Glutamatergic neuron (in vitro differentiated cells): ENCODE results near the gene SH3PXD2A. TPM values are rescaled to one million over a fixed set of nuclear protein-coding genes. Genes with fewer than 3 reads are reported as not detected.

Source experiments
- DNase-seq: peaks from one replicate; pipeline ENCODE4 v3.0.0; 2022
- H3K27ac Mint-ChIP-seq: one replicate; pipeline ENCODE4 v1.8.0; 2020; ENCODE audit warnings: mild to moderate bottlenecking, mixed read lengths, inconsistent platforms; ENCODE audit not compliant: unreplicated experiment
- H3K27me3 Mint-ChIP-seq: one replicate; pipeline ENCODE4 v1.8.0; 2020; ENCODE audit warnings: mild to moderate bottlenecking, moderate library complexity, mixed read lengths, inconsistent platforms; ENCODE audit not compliant: unreplicated experiment
- H3K36me3 Mint-ChIP-seq: one replicate; pipeline ENCODE4 v1.8.0; 2020; ENCODE audit warnings: mild to moderate bottlenecking, mixed read lengths, inconsistent platforms; ENCODE audit not compliant: unreplicated experiment
- H3K4me1 Mint-ChIP-seq: one replicate; pipeline ENCODE4 v1.8.0; 2020; ENCODE audit warnings: mild to moderate bottlenecking, low read depth, mixed read lengths, inconsistent platforms; ENCODE audit not compliant: unreplicated experiment
- H3K4me3 Mint-ChIP-seq: one replicate; pipeline ENCODE4 v1.8.0; 2020; ENCODE audit warnings: mild to moderate bottlenecking, mixed read lengths, inconsistent platforms; ENCODE audit not compliant: unreplicated experiment
- H3K9me3 Mint-ChIP-seq: one replicate; pipeline ENCODE4 v1.8.0; 2020; ENCODE audit warnings: mild to moderate bottlenecking, moderate library complexity, mixed read lengths, inconsistent platforms; ENCODE audit not compliant: unreplicated experiment
- total RNA-seq: library from RNA; stranded (reverse); fragmentation: NEBNext Ultra II Directional; extraction: Animal tissue kit (Norgen Biotek cat#: 25700); gene quantifications from one replicate; pipeline ENCODE4 v1.2.1, GENCODE V29; 2021; ENCODE audit not compliant: unreplicated experiment
- TF ChIP-seq, protein P1 (sequence below): fragments of 200-600 bp; sonication (generic); IDR thresholded peaks from one replicate; pipeline ENCODE4 v1.5.0; 2021; ENCODE audit not compliant: partially characterized antibody, unreplicated experiment

Gene SH3PXD2A
- total RNA-seq, 1 donor from 2014 or later, result 16.7 TPM

DNA sequence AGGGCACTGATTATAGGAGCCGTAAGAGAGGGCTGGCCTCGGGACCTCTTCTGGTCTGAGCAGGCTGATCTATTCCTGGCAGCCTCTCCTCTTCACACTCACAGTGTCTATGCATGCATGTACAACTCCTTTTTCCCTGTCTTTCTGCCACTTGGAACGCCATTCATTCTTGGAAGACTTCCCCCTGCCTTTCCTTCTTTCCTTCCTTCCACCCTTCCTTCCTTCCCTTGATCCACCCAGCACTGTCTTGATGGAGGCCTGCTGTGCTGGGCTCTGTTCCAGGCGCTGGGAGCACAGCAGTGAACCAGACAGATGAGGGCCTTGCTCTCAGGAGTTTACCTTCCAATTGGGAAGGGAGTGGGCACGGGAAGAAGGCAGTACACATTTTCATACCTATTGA, 114.8 kb downstream of the SH3PXD2A start:
- peaks cover 2% of the 10 kb centered on the region for H3K9me3 Mint-ChIP-seq
- no peak for DNase-seq
- H3K27me3 Mint-ChIP-seq, result peaks cover 8% of the 10 kb centered on the region
- no peaks in the 10 kb centered on the region for H3K36me3 Mint-ChIP-seq
- TF ChIP-seq, protein P1, sequence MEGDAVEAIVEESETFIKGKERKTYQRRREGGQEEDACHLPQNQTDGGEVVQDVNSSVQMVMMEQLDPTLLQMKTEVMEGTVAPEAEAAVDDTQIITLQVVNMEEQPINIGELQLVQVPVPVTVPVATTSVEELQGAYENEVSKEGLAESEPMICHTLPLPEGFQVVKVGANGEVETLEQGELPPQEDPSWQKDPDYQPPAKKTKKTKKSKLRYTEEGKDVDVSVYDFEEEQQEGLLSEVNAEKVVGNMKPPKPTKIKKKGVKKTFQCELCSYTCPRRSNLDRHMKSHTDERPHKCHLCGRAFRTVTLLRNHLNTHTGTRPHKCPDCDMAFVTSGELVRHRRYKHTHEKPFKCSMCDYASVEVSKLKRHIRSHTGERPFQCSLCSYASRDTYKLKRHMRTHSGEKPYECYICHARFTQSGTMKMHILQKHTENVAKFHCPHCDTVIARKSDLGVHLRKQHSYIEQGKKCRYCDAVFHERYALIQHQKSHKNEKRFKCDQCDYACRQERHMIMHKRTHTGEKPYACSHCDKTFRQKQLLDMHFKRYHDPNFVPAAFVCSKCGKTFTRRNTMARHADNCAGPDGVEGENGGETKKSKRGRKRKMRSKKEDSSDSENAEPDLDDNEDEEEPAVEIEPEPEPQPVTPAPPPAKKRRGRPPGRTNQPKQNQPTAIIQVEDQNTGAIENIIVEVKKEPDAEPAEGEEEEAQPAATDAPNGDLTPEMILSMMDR, result no peak
- H3K27ac Mint-ChIP-seq, result no peak overlapping the region
- peaks cover 5% of the 10 kb centered on the region for H3K4me1 Mint-ChIP-seq
- no peak overlapping the region for H3K4me3 Mint-ChIP-seq

DNA sequence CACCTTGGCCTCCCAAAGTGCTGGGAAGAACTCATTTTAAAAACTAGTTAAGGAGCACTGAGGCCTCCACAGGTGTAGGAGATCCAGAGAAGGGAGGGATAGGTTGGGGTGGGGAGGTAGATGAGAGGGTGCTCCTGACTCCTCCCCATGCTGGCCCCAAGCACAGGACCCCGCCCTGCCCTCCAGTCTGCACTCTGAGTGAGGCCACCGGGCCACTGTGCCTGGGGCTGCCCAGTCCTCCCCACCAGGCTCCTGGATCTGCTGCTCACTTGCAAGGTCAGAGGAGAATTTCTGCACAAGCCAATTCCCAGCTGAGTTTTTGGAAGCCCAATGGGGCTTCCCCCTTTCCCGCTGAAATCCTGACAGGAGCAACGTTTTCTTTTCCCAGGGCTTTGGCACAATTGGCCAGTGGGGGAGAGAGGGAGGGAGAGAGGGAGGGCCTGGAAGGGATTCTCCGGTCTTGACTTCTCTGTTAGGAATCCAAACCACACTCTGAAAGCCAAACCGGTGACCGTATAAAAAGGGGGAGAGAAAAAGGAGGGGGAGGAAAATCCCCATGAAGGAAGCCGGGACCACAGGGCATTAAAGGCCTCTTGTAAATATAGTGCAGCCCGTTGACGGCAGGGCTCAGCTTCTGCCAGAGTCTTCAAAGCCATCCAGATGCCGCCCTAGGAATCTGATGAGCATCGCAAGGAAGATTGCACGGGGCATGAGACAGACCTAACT, 116.2 kb downstream of the SH3PXD2A start:
- TF ChIP-seq, protein P1, result no peak
- no peak for DNase-seq
- Mint-ChIP-seq H3K36me3 (no peaks in the 10 kb centered on the region), H3K9me3 (peaks cover 2% of the 10 kb centered on the region), H3K4me3 (no peak overlapping the region), H3K27me3 (peaks cover 5% of the 10 kb centered on the region), H3K27ac (no peak overlapping the region), H3K4me1 (peaks cover 5% of the 10 kb centered on the region)

DNA sequence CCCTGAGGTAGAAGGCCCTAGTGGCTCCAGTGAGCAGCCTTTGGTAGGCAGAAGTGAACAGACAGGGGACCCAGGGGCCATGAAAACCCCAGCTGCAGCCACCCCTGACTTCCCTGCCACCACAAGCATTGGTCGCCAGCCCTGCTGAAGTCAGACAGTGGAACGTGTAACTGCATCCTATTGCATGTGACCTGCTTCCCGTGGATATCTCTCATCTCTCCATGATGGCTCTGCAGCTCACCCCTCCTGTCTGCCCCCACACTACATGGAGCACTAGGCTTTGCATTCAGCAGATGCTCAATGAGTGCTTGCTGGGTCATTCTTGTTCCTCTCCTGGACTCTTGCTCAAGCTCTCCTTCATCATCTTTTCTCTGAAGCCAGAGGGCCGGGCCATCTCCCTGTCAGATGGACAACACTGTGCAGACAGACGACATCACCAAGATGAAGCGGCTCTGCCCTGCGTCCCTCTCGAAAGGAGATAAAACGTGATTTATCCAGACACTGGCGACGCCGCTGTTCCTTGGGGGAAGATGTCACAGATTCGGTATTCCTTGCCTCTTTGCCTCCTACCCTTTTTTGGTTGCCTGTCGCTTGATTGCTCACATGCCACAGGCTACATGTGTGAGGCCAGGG, 117.5 kb downstream of the SH3PXD2A start:
- TF ChIP-seq, protein P1, result no peak
- Mint-ChIP-seq H3K27me3 (peaks cover 5% of the 10 kb centered on the region), H3K27ac (no peak overlapping the region), H3K9me3 (peaks cover 2% of the 10 kb centered on the region), H3K4me1 (peaks cover 10% of the 10 kb centered on the region), H3K4me3 (no peak overlapping the region), H3K36me3 (no peaks in the 10 kb centered on the region)
- no peak for DNase-seq

DNA sequence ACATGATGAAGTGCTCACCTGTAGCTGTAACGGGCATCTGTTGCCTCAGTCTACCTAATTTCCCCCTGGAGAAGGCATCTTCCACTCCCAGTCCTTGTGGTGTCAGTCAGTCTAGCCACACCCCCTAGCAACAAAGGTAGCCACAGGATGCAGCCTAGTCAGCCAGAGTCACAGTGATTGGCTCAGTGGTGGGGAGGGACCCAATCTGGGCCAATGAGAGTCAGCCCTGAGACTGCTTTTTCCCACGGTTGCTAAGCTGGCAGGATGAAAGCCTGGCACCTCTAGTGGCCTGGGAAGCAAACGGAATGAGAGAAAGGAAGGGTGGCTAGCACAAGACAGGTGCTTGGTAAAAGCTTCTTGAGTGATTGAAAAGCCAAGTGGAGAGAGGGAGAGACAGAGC, 118.6 kb downstream of the SH3PXD2A start:
- H3K27me3 Mint-ChIP-seq, result peaks cover 5% of the 10 kb centered on the region
- H3K27ac Mint-ChIP-seq, result no peak overlapping the region
- no peak for DNase-seq
- no peak overlapping the region for H3K4me3 Mint-ChIP-seq
- TF ChIP-seq, protein P1, result no peak
- H3K9me3 Mint-ChIP-seq, result peaks cover 2% of the 10 kb centered on the region
- no peaks in the 10 kb centered on the region for H3K36me3 Mint-ChIP-seq
- peaks cover 7% of the 10 kb centered on the region for H3K4me1 Mint-ChIP-seq

DNA sequence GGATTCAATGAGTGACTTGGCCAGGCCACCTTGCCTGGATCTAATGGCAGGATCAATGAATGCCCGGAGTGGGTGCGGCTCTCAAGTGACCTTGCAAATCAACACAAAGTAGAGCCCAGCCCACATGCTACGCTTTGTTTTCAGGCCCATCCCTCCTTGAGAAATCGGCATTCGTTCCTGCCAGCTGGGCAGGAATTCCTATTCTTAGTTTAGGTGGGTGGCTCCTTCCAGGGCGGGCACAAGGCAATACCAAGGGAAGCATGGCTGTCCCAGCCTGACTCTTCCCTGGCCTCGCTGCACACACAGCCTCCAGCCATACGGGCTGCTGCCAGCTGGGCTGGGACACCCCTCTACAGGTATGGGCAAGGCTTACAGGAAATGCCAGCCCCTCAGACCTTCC, 119.3 kb downstream of the SH3PXD2A start:
- Mint-ChIP-seq H3K27me3 (peaks cover 5% of the 10 kb centered on the region), H3K9me3 (peaks cover 2% of the 10 kb centered on the region), H3K4me3 (no peak overlapping the region), H3K36me3 (no peaks in the 10 kb centered on the region), H3K4me1 (peaks cover 7% of the 10 kb centered on the region), H3K27ac (no peak overlapping the region)
- DNase-seq, result no peak
- TF ChIP-seq, protein P1, result no peak
